ENCODE data around the gene PPP1R1C.
"Not testable (repeated sequence)": the region's sequence is repeated elsewhere in the genome, so short reads cannot be mapped to it uniquely, and the experiment has no call there.

The PPP1R1C gene, protein sequence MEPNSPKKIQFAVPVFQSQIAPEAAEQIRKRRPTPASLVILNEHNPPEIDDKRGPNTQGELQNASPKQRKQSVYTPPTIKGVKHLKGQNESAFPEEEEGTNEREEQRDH

GRCh38 chr2:181985632-181986205, at the start of gene PPP1R1C:
Gene PPP1R1C, plus strand, starts transcription at chr2:181985853. Its CDS starts 258 bp downstream, at chr2:181986111.
- DNase-seq: no peak

- no peak for DNase-seq
These were observed 48.2 kb upstream of the PPP1R1C start for GRCh38 chr2:181937473-181937872.

- DNase-seq: no peak
These were observed 42.1 kb upstream of the PPP1R1C start for GRCh38 chr2:181943411-181944124.

- no peak for DNase-seq
These were observed 41.3 kb upstream of the PPP1R1C start for GRCh38 chr2:181944164-181944913.

- no peak for DNase-seq
These were observed 40.8 kb upstream of the PPP1R1C start for GRCh38 chr2:181944914-181945291.

DNA sequence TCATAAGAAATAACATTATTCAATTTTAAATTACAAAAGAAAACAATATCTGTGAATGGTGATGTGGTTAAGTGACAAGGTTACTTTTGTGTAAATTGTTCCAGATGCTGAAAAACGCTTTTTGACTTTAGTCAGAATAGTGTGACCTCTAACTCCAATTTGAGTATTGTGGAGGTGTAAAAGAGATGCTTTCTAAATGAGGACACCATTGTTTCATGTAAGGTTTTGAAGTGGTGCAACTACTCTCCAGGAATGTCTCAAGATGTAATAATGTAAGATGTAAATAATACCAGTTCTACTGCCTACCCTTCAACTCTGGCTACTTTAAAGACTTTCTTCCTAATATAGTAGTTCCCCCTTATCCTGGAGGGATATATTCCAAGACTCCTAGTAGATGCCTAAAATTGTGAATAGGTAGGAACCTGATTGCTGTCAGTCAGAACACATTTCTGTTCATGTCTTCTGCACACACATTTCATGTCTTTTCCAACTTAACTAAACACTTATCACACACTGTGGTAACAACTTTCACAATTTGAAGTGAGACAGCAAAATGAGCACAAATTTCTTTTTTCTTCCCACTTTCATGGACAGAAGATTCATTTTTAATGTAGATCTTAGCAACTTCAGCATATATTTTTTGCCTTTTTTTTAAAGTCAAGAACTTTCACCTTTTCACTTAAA, 39.1 kb upstream of the PPP1R1C start:
- DNase-seq: no peak

- no peak for DNase-seq
These were observed 38.4 kb upstream of the PPP1R1C start for GRCh38 chr2:181947273-181947672.

DNA sequence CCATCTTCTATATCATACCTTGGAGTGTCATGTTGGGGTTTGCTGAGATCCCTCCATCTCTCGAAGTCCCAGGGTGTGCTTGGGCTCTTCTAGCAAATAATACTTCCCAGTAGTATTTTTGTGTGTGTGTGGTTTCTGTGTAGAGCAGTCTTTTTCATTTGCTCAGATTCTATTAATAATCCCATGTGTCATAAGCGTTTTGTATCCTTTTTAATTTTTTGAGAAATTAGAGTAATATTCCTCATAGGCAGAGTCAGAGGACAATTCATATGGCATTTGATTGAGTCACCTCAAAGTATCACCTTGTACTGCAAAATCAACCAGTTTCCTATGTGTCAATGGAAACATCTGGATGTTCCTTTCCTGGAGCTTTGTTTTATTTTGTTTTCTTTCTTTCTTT, 37.4 kb upstream of the PPP1R1C start:
- no peak for DNase-seq

- DNase-seq: no peak
These were observed 36.6 kb upstream of the PPP1R1C start for GRCh38 chr2:181949047-181949446.

DNA sequence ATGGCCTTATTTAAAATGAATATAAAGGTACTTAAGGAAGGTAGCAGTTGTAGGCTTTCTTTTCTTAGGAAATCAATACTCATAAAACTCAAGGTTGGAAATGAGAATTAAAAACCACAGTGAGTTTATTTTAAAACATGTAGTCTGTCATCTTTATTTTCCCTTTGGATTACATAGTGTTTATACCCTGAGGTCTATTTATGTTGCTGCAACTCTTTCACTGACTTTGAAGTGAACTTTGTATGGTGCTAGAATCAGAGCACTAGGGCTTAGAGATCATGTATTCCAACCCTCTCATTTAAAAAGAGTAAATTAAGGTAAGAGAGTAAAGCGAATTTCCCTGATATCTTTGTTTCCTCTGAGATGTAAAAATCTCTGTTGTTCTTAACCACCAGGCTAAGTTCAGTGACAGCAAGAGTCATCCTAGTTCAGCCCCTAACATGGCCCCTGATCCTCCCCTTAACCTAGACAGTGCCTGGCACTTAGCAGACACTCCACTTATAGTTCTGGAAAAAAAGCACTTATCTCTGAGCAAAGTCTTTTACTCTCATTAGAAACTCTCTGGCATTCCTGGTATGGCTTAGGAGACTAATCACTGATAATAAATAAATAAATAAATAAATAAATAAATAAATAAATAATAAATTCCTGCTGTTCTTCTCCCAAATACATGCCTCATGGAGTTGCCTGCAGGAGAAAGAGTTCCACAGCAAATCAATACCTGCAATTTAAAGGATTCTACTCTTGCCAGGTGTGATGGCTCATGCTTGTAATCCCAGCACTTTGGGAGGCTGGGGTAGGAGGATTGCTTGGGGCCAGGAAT, 33.0 kb upstream of the PPP1R1C start:
- DNase-seq: no peak

- peak; percentile 47 to 51 for DNase-seq
These were observed 31.6 kb upstream of the PPP1R1C start for GRCh38 chr2:181953881-181954537.

GRCh38 chr2:181954538-181954883, 31.1 kb upstream of the PPP1R1C start:
- DNase-seq: no peak

GRCh38 chr2:181955010-181955409, 30.6 kb upstream of the PPP1R1C start:
- DNase-seq: no peak

- DNase-seq: not testable (repeated sequence)
These were observed 29.8 kb upstream of the PPP1R1C start for GRCh38 chr2:181955866-181956265.

DNA sequence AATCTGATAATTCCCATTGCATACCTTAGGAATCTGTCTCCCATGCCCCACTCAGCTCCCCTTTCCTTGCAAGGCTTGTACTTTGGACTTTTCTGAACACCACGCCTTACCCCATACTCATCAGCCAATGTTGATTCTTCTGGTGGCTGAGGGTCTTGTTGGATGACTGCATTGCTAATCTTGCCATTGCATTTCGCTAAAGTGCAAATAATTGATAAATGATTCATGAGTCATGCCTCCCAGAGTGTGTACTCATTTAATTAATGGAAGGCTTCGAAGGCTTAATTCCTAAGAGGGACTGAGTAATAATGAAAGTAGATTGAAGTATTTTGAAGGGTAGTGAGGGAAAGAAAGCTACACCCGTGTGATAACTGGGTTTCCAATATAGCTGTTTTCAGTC, 28.0 kb upstream of the PPP1R1C start:
- no peak for DNase-seq

- DNase-seq: no peak
These were observed 26.9 kb upstream of the PPP1R1C start for GRCh38 chr2:181958726-181959125.

- no peak for DNase-seq
These were observed 26.1 kb upstream of the PPP1R1C start for GRCh38 chr2:181959508-181959907.

- not testable (repeated sequence) for DNase-seq
These were observed 24.5 kb upstream of the PPP1R1C start for GRCh38 chr2:181961167-181961566.

- DNase-seq: no peak
These were observed 23.5 kb upstream of the PPP1R1C start for GRCh38 chr2:181962142-181962541.

- DNase-seq: no peak
These were observed 15.4 kb upstream of the PPP1R1C start for GRCh38 chr2:181970160-181970794.

DNA sequence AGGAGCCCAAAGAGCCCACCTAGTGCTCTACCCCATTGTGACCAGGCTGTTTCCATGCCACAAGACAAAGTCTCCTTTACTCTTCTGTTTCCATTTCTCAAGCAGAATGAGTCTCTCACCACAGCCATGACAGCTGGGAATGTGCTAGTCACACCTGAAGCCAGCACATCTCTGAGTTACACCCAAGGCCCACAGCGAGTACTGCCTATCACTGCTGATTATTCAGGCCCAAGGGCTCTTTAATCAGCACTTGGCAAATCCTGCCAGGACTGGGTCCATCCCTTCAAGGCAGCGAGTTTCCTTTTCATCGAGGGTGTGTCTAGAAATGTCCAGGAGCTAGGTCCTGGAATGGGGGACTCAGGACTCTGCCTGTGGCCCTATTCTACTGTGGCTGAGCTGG, 14.6 kb upstream of the PPP1R1C start:
- no peak for DNase-seq
